GM18867 (cell line): ENCODE results near the gene PIGN.

Source experiments
- ATAC-seq: cut with Tn5 transposase; IDR thresholded peaks from one replicate; pipeline ENCODE4 v1.9.1; 2021; ENCODE audit warnings: mild to moderate bottlenecking, moderate library complexity; ENCODE audit not compliant: unreplicated experiment

Gene PIGN

GRCh38 chr18:62122330-62122729, 64.5 kb downstream of the PIGN start:
- no peak for ATAC-seq

GRCh38 chr18:62119884-62120283, 67.0 kb downstream of the PIGN start:
- ATAC-seq: no peak

- no peak for ATAC-seq
These were observed 68.5 kb downstream of the PIGN start for GRCh38 chr18:62118328-62118727.

- no peak for ATAC-seq
These were observed 77.2 kb downstream of the PIGN start for GRCh38 chr18:62109676-62110075.

- no peak for ATAC-seq
These were observed 79.0 kb downstream of the PIGN start for GRCh38 chr18:62107881-62108280.

GRCh38 chr18:62106271-62106670, 80.6 kb downstream of the PIGN start:
- no peak for ATAC-seq

GRCh38 chr18:62105376-62105775, 81.5 kb downstream of the PIGN start:
- no peak for ATAC-seq

GRCh38 chr18:62102221-62102620, 84.6 kb downstream of the PIGN start:
- ATAC-seq: peak; percentile 63

- no peak for ATAC-seq
These were observed 85.5 kb downstream of the PIGN start for GRCh38 chr18:62101321-62101721.

- ATAC-seq: no peak
These were observed 87.9 kb downstream of the PIGN start for GRCh38 chr18:62098960-62099359.

GRCh38 chr18:62097698-62098097, 89.2 kb downstream of the PIGN start:
- ATAC-seq: no peak

- ATAC-seq: no peak
These were observed 95.3 kb downstream of the PIGN start for GRCh38 chr18:62091487-62092120.

GRCh38 chr18:62089174-62089573, 97.7 kb downstream of the PIGN start:
- ATAC-seq: no peak

GRCh38 chr18:62088156-62088555, 98.7 kb downstream of the PIGN start:
- no peak for ATAC-seq

GRCh38 chr18:62085756-62086155, 101.1 kb downstream of the PIGN start:
- ATAC-seq: no peak

GRCh38 chr18:62081761-62082294, 105.0 kb downstream of the PIGN start:
- ATAC-seq: no peak

- no peak for ATAC-seq
These were observed 105.6 kb downstream of the PIGN start for GRCh38 chr18:62081248-62081647.

- ATAC-seq: peak; percentile 80
These were observed 106.5 kb downstream of the PIGN start for GRCh38 chr18:62080172-62080900.

GRCh38 chr18:62073461-62074281, 113.2 kb downstream of the PIGN start:
- peak; percentile 61 for ATAC-seq

GRCh38 chr18:62072370-62072769, 114.5 kb downstream of the PIGN start:
- ATAC-seq: no peak

- no peak for ATAC-seq
These were observed 115.8 kb downstream of the PIGN start for GRCh38 chr18:62071071-62071470.
